GM12891 (cell line): Measurements from ENCODE around the gene NPY4R.
"Not testable (repeated sequence)": the region's sequence is repeated elsewhere in the genome, so short reads cannot be mapped to it uniquely, and the experiment has no call there.

ENCODE experiments used
- DNase-seq: peaks from one replicate; pipeline ENCODE4 v3.0.0; 2011; ENCODE audit warnings: low spot score; ENCODE audit not compliant: insufficient read length
- FAIRE-seq: peaks from 2 replicates; lab custom pipeline; 2011; peaks lifted over from hg19 to GRCh38; lab: Jason Lieb, UNC

The NPY4R gene

DNA sequence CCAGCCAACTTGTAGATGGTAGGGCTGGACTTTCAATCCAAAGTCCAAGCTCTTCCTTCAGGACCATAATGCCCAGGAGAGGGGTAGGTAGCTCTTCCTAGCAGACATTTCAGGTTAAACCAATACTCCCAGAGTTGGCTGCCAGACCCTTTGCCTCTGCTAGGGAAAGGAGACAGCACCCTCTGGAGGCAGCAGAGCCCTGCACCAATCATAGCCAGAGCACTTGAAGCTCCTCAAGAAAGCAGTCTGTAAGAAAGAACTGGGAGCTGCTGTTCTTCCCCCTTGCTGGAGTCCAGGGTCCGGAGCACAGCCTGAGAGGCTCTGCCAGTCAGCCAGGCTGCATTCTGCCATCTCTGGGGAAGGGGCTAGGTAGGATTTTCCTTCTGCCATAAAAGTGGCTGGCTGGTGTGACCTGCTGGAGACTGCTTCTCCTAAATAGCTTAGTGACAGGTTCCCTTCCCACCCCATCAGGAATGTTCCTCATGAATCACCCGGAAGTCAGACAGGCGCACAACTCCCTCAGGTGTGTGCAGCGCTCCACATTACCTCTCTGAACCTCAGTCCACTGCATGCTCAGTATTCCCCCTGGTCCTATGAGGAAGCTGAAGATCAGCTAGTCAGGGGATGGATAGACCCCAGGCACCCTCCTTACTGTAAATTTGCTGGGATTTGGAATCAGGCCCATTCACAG is 2.5 kb upstream of the NPY4R start:
- FAIRE-seq, DNase-seq: not testable (repeated sequence)

DNA sequence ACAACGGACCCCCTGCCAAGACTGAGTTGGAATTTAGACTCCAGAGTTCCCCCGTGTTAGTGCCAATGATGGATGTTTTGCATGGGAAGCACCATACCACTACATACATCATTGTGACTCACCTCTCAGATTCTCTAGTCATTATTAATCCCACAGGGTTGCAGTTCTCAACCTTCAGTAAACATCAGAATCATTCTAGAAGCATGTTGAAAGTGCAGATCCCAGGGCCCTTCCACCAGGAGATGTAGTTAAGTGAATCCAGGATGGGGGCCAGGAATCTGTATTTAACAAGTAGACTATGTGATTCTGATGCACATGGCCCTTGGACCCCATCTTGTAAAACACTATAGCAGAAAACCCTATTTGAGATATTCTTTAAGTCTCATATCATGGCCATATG is 2.1 kb downstream of the NPY4R start:
- DNase-seq, FAIRE-seq: not testable (repeated sequence)

DNA sequence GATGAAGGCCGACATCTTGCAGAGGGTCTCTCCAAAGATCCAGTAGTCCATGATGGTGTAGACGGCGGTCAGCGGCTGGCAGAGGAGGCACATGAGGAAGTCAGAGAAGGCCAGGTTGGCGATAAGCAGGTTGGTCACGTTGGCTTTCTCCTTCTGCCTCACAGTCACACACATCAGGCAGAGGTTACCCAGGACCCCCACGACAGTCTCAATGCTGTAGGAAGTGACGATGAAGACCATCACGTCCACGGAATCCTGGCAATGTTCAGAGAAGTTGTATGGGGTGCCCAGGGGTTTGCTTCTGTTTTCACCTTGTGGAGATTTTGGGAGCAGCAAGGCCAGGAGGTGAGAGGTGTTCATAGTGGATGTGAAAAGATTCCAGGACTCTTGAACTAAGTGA is 3.5 kb downstream of the NPY4R start:
- not testable (repeated sequence) for FAIRE-seq

DNA sequence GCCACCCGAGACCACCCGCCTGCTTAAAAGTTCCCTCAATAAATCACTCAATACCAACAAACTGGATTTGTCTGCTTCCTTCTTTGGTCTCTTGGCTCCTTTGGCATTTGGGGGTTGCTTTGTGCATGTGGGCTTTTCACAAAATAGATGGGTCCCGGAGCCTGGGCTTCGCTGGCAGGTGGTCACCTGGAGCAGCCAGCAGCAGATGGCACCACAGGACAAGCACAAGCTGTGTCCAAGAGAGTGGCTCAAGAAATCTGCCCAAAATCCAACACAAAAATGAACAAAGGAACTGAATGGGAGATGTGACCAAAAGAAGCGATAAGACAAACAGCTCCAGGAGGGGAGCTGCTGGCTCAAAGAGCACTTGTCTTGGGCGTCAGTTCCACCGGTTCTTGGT is 6.2 kb downstream of the NPY4R start:
- not testable (repeated sequence) for FAIRE-seq

More for the DNA sequence above, 3.5 kb downstream of the NPY4R start:
- not testable (repeated sequence) for DNase-seq

DNA sequence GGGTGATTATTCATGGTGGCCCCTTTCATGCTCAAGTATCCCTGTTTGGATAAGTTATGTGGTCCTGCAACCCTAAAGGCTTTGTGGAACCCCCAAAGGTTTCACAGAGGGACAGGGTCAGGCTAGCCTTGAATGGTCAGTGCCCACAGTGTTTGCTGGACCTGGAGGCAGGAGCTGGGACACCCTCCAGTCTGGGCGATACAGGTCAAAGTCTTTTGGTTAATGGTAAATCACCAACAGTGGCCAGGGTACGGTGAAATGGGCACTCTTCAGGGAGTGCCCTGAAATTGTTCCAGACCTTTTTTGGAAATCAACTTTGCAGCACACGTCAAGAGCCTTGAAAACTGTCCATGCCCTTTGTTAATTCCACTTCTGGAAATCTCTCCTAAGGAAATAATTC is 8.7 kb downstream of the NPY4R start:
- not testable (repeated sequence) for DNase-seq, FAIRE-seq

More for the DNA sequence above, 6.2 kb downstream of the NPY4R start:
- not testable (repeated sequence) for DNase-seq

DNA sequence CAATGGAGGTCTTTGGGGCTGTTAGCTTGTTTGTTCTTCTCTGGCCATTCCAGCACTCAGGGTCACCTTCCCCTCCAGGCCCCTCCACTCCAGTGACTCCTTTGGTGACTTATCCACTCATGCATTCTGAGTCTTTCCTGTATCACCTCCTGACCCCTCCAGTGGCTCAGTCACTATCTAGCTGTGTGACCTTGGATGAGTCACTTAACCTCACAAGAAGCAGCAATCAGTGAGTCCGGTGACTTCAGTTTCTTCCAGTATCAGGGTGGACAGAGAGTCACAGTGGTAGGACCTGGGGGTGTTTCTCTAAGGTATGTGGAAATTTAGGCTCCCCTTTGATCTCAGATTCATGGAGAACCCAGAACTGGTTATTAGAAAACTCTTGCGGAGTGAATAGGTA is 9.8 kb downstream of the NPY4R start:
- not testable (repeated sequence) for DNase-seq, FAIRE-seq

DNA sequence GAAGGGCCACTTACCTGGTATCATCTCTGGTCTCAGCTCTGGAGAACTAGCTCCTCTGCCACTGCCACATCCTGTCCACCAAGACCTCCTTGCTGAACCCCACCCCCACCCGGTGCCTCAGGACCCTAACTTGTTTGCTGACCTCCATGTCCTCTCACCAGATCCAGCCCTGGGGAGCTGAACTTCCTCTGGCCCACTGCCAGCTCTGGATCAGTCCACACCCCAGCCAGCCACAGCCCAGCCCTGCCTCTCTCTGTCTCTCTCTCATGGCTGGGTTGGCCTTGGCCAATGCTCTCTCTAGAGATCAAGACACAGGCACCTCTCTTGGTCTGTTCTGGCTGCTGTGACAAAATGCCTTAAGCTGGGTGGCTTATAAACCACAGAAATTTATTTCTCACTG is 14.4 kb downstream of the NPY4R start:
- not testable (repeated sequence) for DNase-seq, FAIRE-seq

DNA sequence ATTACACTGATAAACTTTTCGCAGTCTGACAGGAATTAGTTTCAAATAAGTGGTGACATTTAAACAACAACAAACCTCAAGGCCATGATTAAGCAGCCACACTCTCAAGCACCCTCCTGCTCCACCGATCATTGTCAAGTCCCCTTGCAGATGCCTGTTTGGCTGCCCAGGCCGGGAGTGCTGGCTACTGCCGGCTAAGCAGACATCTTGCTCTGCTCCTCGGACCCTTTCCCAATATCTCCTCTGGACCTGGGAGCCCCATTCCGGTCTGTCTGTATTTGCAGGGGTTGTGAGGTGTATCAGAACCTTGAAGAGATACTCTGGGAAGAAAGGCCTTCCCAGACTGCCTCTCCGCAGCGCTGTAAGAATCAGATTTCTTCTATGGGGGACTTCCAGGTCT is 14.9 kb downstream of the NPY4R start:
- FAIRE-seq, DNase-seq: not testable (repeated sequence)

DNA sequence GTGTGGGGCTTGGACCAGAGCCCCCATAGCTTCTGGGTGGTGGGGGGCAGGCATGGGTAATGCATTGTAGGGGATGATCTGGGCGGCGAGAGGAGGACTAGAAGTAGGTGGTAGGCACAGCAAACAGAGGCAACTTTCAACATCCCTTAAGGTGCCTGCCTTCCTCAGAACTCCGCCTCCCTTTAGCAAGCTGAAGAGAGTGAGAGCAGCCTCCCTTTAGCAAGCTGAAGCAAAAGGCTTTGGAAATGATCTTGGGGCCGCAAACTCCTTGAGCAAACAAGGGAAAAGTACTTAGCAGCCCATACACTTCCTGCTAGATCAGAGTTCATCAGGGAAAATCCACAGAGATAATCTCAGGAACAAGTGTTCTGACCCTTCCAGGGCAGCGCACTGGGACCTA is 18.3 kb downstream of the NPY4R start:
- not testable (repeated sequence) for FAIRE-seq, DNase-seq

DNA sequence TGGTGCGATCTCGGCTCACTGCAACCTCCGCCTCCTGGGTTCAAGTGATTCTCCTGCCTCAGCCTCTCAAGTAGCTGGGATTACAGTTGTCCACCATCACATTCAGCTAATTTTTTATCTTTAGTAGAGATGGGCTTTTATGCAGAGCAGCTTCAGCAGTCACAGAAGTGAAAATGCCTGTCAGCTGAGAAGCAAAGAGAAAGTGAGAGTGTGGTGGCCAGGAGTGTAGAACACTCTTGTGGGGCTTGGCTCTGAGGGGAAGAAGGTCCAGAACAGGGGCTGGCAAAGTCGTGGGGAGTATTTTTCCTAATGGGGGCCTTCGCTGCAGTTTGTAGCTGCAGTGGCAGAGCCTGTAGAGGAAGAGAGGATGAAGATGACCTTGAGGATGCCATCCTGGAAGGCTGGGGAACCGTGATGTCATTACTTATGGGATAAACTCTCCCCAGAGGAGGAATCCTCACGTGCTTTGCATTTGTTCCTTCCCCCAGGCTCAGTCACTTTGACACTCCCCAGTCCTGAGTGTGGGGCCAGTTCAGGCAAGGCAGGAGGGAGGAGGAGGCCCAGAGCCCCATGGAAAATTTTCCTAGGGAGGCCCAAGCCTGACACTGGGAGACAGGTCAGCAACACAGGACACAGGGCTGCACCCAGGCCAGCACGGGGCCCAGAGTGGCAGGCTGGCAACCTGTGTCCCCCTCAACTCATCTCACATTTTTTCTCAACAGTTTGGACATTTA is 20.2 kb downstream of the NPY4R start:
- DNase-seq, FAIRE-seq: not testable (repeated sequence)

DNA sequence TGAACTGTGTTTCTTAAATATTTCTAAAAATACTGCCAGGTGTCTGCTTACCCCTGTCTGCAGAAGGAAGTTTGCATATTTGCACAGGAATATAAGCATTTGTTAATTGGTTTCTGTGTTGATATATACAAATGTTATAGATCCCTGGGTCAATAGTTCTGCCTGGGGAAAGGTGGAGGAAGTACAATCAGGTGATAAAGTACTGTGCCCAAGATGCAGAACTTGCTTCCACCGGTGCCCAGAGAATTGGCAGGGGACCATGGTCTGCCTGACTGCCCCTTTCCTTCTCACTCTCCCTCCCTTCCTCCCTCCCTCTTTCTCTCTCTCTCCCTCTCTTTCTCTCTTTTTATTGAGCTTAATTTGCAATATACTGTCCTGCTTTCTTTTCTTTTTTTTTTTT is 22.3 kb downstream of the NPY4R start:
- not testable (repeated sequence) for DNase-seq, FAIRE-seq

DNA sequence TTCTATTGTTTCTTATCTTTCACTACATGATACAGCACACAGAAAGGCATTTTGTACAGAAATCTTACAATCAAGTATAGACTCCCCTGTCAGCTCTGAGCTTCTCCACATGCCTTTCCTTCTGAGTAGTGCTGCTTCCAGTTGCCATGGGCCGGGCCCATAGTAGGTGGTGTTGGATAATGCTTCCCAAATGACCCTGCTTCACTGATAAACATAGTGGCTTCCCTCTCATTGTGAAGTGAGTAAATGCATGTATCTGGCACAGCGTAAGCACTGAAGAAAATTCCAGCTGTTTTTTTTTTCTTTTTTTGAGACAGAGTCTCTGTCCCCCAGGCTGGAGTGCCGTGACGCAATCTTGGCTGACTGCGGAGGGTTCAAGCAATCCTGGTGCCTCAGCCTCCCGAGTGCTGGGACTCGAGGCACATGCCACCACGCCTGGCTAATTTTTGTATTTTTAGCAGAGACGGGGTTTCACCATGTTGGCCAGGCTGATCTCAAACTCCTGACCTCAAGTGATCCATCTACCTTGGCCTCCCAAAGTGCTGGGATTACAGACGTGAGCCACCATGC is 23.0 kb downstream of the NPY4R start:
- not testable (repeated sequence) for FAIRE-seq, DNase-seq

DNA sequence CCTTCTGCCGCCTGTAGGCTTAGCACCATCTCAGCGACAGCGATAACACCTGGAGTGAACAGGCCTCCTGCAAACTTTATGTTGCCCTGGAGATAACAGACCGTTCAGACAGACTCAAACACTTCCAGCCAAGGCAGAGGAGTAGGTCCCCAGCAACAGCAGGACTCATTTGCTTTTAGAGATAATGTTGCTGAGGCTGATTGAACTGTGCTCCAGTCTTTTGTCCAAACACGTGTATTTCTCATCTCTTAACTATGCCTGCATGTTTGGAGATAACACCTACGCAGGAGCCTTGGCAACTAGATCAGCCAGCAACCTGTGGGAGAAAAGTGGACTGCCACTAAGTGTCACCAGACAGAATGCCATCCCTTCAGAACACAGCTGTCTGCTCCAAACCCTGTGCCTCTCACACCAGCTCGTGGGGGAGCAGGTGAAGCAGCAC is 23.9 kb downstream of the NPY4R start:
- FAIRE-seq, DNase-seq: not testable (repeated sequence)

DNA sequence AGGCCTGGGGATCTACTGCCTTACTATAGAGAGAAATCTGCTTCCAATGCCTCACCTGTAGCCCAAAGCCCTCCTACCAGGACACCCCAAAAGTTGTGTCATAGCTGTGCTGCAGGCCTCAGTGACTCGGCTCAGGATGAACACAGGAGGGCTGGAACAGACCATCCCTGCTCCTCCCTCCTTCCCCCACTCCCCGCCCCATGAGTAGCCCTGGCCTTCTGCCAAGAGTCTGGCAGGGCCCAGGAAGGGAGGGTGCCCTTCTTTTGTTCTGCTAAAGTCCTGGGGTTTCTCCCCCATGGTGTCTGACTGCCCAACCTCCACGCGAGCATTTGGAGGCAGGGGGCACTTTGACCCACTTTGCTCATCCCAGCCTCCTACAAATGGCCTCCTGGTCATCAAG is 24.8 kb downstream of the NPY4R start:
- FAIRE-seq, DNase-seq: not testable (repeated sequence)

DNA sequence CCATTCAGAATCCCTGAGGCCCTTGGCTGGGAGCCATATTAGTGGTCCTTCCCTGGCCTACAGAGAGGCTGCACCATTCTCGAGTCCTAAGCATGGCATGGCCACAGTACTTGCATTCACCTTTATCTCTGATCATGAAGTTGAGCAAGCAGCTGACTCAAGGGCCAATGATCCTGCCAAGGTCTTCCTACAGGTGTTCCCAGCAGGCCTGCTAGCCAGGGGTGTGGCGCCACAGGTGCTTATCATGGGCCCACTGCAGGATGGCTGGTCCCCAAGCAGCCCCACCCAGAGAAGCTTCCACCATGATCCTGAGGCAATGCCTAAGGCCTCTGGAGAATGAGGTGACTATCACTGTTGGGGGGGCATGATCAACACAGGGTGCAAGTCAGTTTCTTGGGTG is 42.2 kb downstream of the NPY4R start:
- FAIRE-seq, DNase-seq: not testable (repeated sequence)

DNA sequence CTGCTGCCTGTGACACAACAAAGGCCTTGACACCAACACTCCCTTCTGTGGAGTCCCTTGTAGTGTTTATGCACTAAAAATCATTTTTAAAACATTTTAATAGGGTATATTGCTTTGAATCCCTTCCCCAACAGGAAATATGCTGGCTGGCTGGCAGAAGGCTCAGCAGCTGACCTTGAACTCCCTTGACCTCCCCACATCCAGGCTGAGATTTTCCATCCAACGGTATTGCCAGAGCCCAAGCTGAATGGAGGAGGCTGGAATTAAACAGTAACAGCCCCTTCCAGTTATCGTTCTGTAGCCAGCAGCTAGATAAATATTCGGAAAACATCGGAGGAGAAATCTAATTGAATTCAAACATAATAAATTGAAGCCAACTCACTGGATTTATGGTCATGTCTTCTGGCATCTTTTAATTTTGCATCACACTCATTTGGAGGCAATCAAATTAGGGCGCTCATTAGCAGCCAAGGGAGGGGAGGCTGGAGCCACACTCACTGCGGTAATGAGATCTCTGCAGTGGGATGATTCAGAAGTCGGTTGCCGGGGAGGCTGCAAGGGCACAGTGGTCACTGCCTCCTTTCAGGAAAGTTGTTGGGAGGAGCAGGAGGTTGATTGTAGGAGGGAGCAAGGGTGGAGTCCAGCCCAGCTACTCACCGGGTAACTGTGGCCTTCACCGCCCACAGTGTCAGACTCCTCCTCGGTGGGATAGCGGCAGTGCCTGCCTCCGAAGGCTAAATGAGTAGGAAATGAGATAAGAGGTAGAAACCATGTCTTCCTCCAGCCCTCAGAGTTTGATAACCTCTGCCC is 46.0 kb downstream of the NPY4R start:
- not testable (repeated sequence) for FAIRE-seq, DNase-seq

DNA sequence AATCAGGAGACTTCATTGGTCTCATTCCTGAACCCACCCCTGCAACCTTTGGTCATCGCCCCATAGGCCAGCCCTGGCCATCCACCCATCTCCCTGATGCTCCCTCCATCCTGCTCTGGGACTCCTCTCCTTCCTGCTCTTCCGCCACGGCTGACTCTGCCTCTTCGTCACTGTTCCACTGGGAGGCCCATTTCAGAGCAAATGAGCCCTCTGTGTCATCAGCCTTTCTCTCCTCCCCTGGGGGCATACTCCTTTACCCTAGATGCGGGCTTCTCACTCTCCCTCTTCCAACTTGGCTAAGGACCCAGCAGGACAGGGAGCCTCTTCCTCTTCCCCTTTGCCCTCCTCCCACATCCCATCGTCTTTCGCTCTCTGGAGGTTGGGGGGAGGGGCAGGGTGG is 47.5 kb downstream of the NPY4R start:
- FAIRE-seq, DNase-seq: not testable (repeated sequence)

DNA sequence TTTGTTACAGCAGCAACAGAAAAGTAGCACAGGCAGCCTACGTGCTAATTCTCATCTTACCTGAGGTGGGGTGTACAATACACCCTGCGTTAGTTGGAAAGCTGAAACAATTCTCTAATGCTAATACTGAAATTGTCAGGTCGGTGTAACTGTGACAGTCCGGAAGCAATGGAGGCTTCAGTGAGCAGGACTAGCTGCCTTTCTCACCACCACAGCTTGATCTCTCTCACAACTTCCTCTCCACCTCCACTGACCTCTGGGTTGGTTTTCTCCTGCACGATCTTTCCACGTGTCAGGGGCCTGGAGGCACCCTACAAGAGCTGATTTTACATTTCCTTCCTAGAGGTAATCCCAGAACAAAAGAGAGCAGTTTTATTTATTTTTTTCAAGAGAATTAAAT is 50.5 kb downstream of the NPY4R start:
- not testable (repeated sequence) for DNase-seq, FAIRE-seq

DNA sequence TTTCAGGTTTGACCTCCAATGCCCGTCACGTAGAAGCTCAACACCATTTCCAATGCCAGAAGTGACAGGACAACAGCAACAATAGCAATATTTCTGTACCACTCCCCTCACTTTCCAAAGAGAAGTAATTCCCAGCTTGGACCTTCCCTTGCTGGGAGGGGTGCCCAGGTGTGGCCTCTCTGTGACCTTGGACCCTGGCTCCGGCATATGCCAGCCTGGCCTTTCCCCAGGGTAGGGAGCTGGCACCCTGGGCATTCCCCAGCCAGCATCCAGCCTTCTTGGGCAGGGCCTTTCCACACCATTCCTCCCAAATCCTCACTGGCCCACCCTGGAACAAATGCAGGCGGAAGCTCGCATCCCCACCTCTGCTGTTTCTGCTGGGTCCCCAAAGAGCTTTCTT is 53.1 kb downstream of the NPY4R start:
- FAIRE-seq, DNase-seq: not testable (repeated sequence)
